ENCODE results near the gene CBLN1.
"Not testable (repeated sequence)": the region's sequence is repeated elsewhere in the genome, so short reads cannot be mapped to it uniquely, and the experiment has no call there.

GRCh38 chr16:49228335-49228734 is 53.3 kb downstream of the CBLN1 start:
- not testable (repeated sequence) for TF ChIP-seq CTCF (IDR thresholded peaks at IDR 0.05; ENCODE audit: poor library complexity, severe bottlenecking); POLR2AphosphoS5 (IDR thresholded peaks at IDR 0.05); EP300 (conservative IDR thresholded peaks at IDR 0.05; ENCODE audit: poor library complexity, severe bottlenecking); EZH2 (IDR thresholded peaks at IDR 0.05; ENCODE audit: borderline replicate concordance, insufficient read depth, low read length, poor library complexity, severe bottlenecking); SMC3 (conservative IDR thresholded peaks at IDR 0.05; ENCODE audit: poor library complexity); MXI1 (conservative IDR thresholded peaks at IDR 0.05; ENCODE audit: poor library complexity, severe bottlenecking); REST (IDR thresholded peaks at IDR 0.05; ENCODE audit: borderline replicate concordance); TAF1 (IDR thresholded peaks at IDR 0.05; ENCODE audit: low read depth); RAD21 (conservative IDR thresholded peaks at IDR 0.05)

Data from neural cell (in vitro differentiated cells).